Heart left ventricle (tissue), 16 donors: ENCODE results near the gene PHLPP1. TPM values are rescaled to one million over a fixed set of nuclear protein-coding genes. Genes with fewer than 3 reads are reported as not detected.

Source experiments
- ATAC-seq, 4 donors: fragments of 200-7000 bp; cut with Tn5 transposase; one replicate each; pipeline ENCODE4 v1.9.1; 2020 to 2022; ENCODE audit warnings: moderate library complexity in 4 of 4, mild to moderate bottlenecking in 3 of 4, moderate number of reproducible peaks in 1 of 4
- DNase-seq, 5 donors: peaks; one replicate each; pipeline ENCODE4 v3.0.0-alpha.2; 2020
- H3K27ac ChIP-seq, 12 donors: fragments of 200-600 bp; sonication (generic) in 4 of 12; one replicate each; pipeline versions ENCODE4 v1.5.0 to v1.8.0; 2016 to 2022; ENCODE audit warnings: mild to moderate bottlenecking in 2 of 12
- H3K27me3 ChIP-seq, 9 donors: fragments of 200-600 bp; sonication (generic) in 2 of 9; one replicate each; pipeline versions ENCODE4 v1.5.1 to v1.8.0; 2016 to 2022; ENCODE audit warnings: mild to moderate bottlenecking in 3 of 9
- H3K36me3 ChIP-seq, 9 donors: fragments of 200-600 bp; sonication (generic) in 2 of 9; one replicate each; pipeline versions ENCODE4 v1.5.0 to v1.8.0; 2018 to 2022; ENCODE audit warnings: mild to moderate bottlenecking in 2 of 9
- H3K4me1 ChIP-seq, 12 donors: fragments of 200-600 bp; sonication (generic) in 4 of 12; one replicate each; pipeline versions ENCODE4 v1.5.0 to v1.8.0; 2016 to 2022; ENCODE audit warnings: mild to moderate bottlenecking in 3 of 12
- H3K4me3 ChIP-seq, 12 donors: fragments of 200-600 bp; sonication (generic) in 4 of 12; one replicate each; pipeline versions ENCODE4 v1.5.0 to v1.8.0; 2017 to 2022; ENCODE audit warnings: mild to moderate bottlenecking in 9 of 12, moderate library complexity in 4 of 12
- H3K9me3 ChIP-seq, 12 donors: fragments of 200-600 bp; sonication (generic) in 4 of 12; one replicate each; pipeline versions ENCODE4 v1.5.0 to v1.8.0; 2016 to 2022; ENCODE audit warnings: mild to moderate bottlenecking in 1 of 12
- POLR2A ChIP-seq, 2 donors: fragments of 450-650 bp; IDR thresholded peaks; one replicate each; pipeline ENCODE4 v1.6.1; 2017; ENCODE audit warnings: antibody characterized with exemption in 2 of 2, mild to moderate bottlenecking in 2 of 2, moderate library complexity in 2 of 2
- WGBS, 4 donors: extraction: QIAGEN DNeasy Blood & Tissue Kit in 2 of 4; methylation state at CpG; one replicate each; pipeline versions ENCODE4 v1.1.5 to v1.1.7; 2013 to 2018; 5-methylcytosine and 5-hydroxymethylcytosine counted together
- intact Hi-C, 10 donors: fragments of 100-400 bp; cut with DNase I; formaldehyde crosslinking; loops; one replicate each; pipeline versions ENCODE4 v1.11.1 to v1.14.2; 2022
- polyA plus RNA-seq, 2 donors: library from polyadenylated mRNA; stranded (reverse); fragments of 200-250 nt; gene quantifications; one replicate each; pipeline ENCODE4 v1.2.3, GENCODE V29; 2013
- total RNA-seq, 9 donors: library from RNA; depleted of rRNA in 2 of 9; stranded (reverse); fragments of >200 nt in 2 of 9; fragmentation: NEBNext Ultra II Directional in 3 of 9; extraction: Animal tissue kit (Norgen Biotek cat#: 25700) in 3 of 9; gene quantifications; one replicate each; pipeline versions ENCODE4 v1.1.0 to v1.2.4, GENCODE V29; 2016 to 2023
- TF ChIP-seq, protein P1 (sequence below), 12 donors: fragments of 200-600 bp; sonication (generic) in 4 of 12; IDR thresholded peaks; one replicate each; pipeline versions ENCODE4 v1.5.0 to v1.8.0; 2018 to 2022; ENCODE audit warnings: antibody characterized with exemption in 12 of 12, mild to moderate bottlenecking in 5 of 12
- donor health status: ischemic (EF 13 %, LVEDD 7.1; RV severe dilation, severe dysfunction).
- donor health status: healthy with polysubstance abuse.
- donor health status: DM: no; HTN: yes; CAD: no.
- donor health status: DM: no; HTN: no; CAD: no.
- donor health status: ischemic (EF 25% LVEDD 6.9; RV normal size, moderate dysfunction).
- donor health status: ischemic (EF 25% LVEDD 5.7; RV mildly dilated, moderate dysfunction).
- donor health status: healthy.
- donor health status: DM: yes; HTN: yes; CAD: no.
- donor health status: ischemic (EF 35%, LVEDD 5.7; RV mildly dilated, moderate dysfunction).
- donor health status: nonischemic (EF 11% LVEDD 7.7; RV severe dilation, severe dysfunction).
- donor health status: DM: yes; HTN: yes; CAD: no.
- donor health status: PGD.
- donor health status: ischemic (EF 29% LVEDD 5.4; RV normal size, mild dysfunction).
- donor health status: nonischemic (EF 23%, LVEDD 6.1; RV moderate dilation, normal function).

The PHLPP1 gene
- total and polyA plus RNA-seq, 11 donors: 1.7 to 11.1 (median 6.2) TPM

- intact Hi-C loops: no loop called here
- ATAC-seq (no peak), DNase-seq (no peak)
- H3K9me3 ChIP-seq: no peaks in the 10 kb centered on the region
- no peaks in the 10 kb centered on the region for H3K27me3 ChIP-seq
- no peaks in the 10 kb centered on the region for H3K36me3 ChIP-seq
- WGBS, 4 donors: 66 to 71% (median 67%) methylated on average over 2 of the region's 2 CpGs
- H3K4me1 ChIP-seq: peaks cover 0 to 30% (median 6%) of the 10 kb centered on the region in 12 donors
- no peak overlapping the region for H3K4me3 ChIP-seq
- H3K27ac ChIP-seq: no peak overlapping the region
- TF ChIP-seq POLR2A (IDR thresholded peaks at IDR 0.05): no peak
- TF ChIP-seq, protein P1, sequence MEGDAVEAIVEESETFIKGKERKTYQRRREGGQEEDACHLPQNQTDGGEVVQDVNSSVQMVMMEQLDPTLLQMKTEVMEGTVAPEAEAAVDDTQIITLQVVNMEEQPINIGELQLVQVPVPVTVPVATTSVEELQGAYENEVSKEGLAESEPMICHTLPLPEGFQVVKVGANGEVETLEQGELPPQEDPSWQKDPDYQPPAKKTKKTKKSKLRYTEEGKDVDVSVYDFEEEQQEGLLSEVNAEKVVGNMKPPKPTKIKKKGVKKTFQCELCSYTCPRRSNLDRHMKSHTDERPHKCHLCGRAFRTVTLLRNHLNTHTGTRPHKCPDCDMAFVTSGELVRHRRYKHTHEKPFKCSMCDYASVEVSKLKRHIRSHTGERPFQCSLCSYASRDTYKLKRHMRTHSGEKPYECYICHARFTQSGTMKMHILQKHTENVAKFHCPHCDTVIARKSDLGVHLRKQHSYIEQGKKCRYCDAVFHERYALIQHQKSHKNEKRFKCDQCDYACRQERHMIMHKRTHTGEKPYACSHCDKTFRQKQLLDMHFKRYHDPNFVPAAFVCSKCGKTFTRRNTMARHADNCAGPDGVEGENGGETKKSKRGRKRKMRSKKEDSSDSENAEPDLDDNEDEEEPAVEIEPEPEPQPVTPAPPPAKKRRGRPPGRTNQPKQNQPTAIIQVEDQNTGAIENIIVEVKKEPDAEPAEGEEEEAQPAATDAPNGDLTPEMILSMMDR (IDR thresholded peaks at IDR 0.05): no peak
Observed at GRCh38 chr18:62862466-62862865, 147.1 kb downstream of the PHLPP1 start.

GRCh38 chr18:62863579-62864001 lies 148.2 kb downstream of the PHLPP1 start:
- no peak for ATAC-seq
- no peaks in the 10 kb centered on the region for H3K36me3 ChIP-seq
- H3K27ac ChIP-seq: no peak overlapping the region
- H3K9me3 ChIP-seq: no peaks in the 10 kb centered on the region
- H3K4me3 ChIP-seq: no peak overlapping the region
- H3K4me1 ChIP-seq: peaks cover 0 to 24% (median 6%) of the 10 kb centered on the region in 12 donors
- intact Hi-C loops: no loop called here
- TF ChIP-seq, protein P1 (IDR thresholded peaks at IDR 0.05): no peak
- TF ChIP-seq POLR2A (IDR thresholded peaks at IDR 0.05): no peak
- 64 to 75% (median 70%) methylated on average over 3 of the region's 3 CpGs for WGBS, 4 donors
- no peak for DNase-seq
- H3K27me3 ChIP-seq: no peaks in the 10 kb centered on the region

GRCh38 chr18:62865498-62865897 lies 150.2 kb downstream of the PHLPP1 start:
- TF ChIP-seq, protein P1 (IDR thresholded peaks at IDR 0.05): no peak
- Histone ChIP-seq H3K9me3 (no peaks in the 10 kb centered on the region), H3K4me1 (peaks cover 0 to 20% (median 0%) of the 10 kb centered on the region in 12 donors), H3K36me3 (no peaks in the 10 kb centered on the region), H3K4me3 (no peak overlapping the region), H3K27me3 (no peaks in the 10 kb centered on the region), H3K27ac (no peak overlapping the region)
- no peak for DNase-seq
- intact Hi-C loops: no loop called here
- no peak for ATAC-seq

GRCh38 chr18:62867534-62867933 lies 152.2 kb downstream of the PHLPP1 start:
- TF ChIP-seq, protein P1 (IDR thresholded peaks at IDR 0.05): no peak
- no peak for TF ChIP-seq POLR2A (IDR thresholded peaks at IDR 0.05)
- intact Hi-C loops: no loop called here
- Histone ChIP-seq H3K27me3 (no peaks in the 10 kb centered on the region), H3K27ac (no peak overlapping the region), H3K4me1 (peaks cover 0 to 17% (median 0%) of the 10 kb centered on the region in 12 donors), H3K36me3 (no peaks in the 10 kb centered on the region), H3K9me3 (no peaks in the 10 kb centered on the region), H3K4me3 (no peak overlapping the region)
- 95 to 97% (median 96%) methylated on average over 8 of the region's 8 CpGs for WGBS, 4 donors
- ATAC-seq: no peak
- no peak for DNase-seq
